NCI-H460 (cell line): ENCODE measurements around the gene QSOX2. TPM values are rescaled to one million over a fixed set of nuclear protein-coding genes. Genes with fewer than 3 reads are reported as not detected.
"Not testable (repeated sequence)": the region's sequence is repeated elsewhere in the genome, so short reads cannot be mapped to it uniquely, and the experiment has no call there.

ENCODE experiments used
- DNase-seq: peaks from one replicate; pipeline ENCODE4 v3.0.0-alpha.2; 2016; ENCODE audit warnings: low read depth; ENCODE audit errors: extremely low read depth
- total RNA-seq: library from RNA; depleted of rRNA; stranded (reverse); fragments of >200 nt; shearing (Covaris generic); gene quantifications from 2 replicates; pipeline ENCODE4 v1.2.3, GENCODE V29; 2014

QSOX2 gene
- total RNA-seq, 1 experiment from 2014 or later: 26.3 TPM

DNA sequence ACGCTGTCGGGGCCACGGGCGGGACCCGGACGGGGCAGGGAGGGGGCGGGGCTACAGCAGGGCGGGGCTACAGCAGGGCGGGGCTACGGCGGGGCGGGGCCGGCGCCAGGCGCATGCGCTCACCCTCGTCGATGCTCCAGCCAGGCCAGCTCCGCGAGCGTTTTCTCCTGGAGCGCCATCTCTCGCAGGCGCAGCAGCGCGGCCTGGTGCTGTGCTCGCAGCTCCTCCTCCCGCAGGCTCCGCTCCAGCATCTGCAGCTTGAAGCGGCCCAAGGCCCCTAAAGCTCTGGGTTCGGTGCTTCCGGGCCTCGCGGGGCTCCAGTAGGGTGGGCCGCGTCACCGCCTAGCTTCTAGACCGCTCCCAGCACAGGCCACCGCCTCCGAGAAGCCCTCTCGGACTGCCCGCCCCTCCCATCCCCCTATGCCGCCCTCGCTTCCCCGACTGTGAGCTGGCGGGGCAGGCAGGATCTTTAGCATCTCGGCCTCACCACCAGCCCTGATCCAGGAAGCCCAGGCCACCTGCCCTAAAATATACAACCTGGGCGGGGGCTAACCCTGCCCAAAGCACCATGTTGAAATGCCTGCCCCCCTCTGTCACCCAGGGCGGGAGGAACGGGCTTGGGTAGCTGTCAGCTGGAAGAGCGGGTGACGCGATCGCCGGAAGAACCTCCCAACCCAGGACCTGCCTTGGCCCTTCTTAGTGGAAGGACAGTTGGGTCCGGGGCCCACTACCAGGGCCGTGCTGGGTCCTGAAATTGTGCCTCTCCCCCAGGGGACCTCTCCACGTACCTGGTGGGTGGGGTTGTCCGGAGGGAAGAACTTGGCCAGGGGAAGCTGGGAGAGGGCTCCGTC, 21.9 kb upstream of the QSOX2 start:
- DNase-seq: peak; percentile 83

- not testable (repeated sequence) for DNase-seq
Measured at GRCh38 chr9:136266641-136267040, 21.0 kb upstream of the QSOX2 start.

GRCh38 chr9:136265561-136266355, 20.1 kb upstream of the QSOX2 start:
- DNase-seq: no peak

GRCh38 chr9:136264441-136265405, 19.1 kb upstream of the QSOX2 start:
- no peak for DNase-seq

GRCh38 chr9:136264031-136264430, 18.4 kb upstream of the QSOX2 start:
- no peak for DNase-seq

DNA sequence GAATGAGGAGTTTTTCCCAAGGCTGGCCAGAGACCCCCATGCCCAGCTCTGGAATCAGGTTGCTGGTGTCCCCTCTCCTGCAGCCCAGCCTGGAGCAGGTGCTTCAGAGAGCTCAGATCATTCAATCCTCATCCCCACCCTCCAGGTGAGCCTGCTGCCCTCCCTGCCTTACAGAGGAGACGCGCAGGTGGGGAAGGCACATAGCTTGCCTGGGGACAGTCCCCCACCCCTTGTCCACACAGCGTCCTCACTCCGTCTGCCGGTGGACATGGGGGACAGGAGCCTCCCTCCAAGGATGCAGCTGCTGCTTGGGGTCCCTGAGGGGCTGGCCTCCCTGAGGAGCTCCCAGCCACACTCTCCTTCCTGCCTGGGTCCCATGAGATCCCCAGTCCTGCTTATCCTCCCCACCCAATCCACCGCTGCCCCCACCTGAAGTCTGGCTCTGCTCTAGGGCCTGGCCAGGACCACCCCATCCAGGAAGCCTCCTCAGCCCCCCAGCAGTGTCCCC, 17.1 kb upstream of the QSOX2 start:
- no peak for DNase-seq

DNA sequence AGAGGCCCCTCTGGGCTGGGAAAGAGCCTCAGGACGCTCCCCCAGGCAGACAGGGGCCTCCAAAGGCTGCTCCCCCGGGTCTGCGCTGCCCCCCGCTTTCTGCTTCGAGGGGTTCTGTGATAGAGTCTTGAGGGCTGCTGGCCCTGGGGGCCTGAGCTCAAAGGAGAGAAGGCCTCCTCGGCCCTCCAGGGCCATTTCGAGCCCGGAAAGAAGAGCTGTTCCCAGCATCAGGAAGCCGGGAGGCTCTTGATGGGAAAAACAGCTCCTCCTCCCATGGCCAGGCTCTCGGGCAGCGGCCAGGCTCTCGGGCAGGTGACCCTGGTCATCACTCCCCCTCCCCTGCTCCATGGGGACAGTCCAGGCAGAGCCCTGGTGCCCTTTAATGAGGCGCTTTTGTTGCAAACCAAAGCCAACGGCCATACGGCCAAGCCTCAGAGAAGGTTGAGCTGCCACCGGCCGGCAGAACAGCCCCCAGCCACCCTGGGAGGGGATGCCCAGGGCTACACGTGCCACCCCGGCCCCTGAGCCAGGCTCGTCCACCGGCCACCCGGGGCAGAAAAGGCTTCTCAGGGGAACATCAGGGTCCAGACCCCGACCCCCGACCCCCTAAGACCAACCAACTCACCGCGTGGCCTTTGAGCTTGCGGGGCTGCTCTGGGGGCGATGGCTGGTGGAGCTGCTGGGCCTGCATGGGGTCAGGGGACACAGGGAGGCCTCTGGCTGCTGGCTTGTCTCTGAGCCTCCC, 16.2 kb upstream of the QSOX2 start:
- no peak for DNase-seq

DNA sequence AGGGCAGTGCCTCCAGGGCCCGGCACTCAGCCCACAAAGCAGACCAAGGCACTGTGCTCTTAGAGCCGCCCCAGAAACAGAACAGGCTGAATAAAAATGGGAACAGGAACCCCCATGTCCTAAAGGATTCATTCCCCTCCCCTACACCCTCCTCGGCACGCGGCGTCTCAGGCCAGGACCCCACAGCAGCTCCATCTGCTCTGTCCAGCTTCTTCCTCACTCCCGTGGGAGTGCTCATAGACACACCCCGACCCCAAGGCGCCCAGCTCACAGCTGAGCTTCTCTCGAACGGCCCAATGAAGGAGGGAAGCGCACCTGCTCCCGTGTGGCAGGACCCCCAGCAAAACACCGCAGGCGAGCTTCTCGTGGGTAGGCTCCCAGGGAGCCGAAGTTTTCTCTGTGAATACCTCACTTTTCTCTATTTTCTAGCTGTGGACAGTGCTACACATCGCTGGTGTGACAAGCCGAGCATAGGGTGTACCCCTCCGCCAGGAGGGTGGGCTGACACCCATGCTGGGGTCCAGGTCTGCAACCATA, 15.4 kb upstream of the QSOX2 start:
- DNase-seq: no peak

DNA sequence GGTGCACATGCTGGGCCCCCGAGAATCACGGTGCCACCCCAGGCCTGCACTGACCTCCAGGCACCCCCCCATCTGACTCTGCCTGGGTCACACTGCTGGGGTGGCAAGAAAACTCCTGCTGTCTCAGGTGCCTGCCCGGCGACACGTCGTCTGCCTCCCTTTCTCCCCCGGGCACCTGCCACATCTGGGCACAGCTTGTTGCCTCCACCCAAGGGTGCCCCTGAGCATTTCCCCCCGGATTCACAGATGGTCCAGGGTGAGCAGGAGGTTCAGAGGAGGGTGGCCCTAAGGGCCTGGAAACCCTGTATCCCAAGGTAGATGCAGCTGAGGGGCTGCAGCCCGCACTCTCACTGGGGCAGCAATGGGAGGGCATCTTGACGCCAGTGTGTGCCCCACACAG, 14.9 kb upstream of the QSOX2 start:
- DNase-seq: no peak

GRCh38 chr9:136259836-136260235, 14.2 kb upstream of the QSOX2 start:
- no peak for DNase-seq

DNA sequence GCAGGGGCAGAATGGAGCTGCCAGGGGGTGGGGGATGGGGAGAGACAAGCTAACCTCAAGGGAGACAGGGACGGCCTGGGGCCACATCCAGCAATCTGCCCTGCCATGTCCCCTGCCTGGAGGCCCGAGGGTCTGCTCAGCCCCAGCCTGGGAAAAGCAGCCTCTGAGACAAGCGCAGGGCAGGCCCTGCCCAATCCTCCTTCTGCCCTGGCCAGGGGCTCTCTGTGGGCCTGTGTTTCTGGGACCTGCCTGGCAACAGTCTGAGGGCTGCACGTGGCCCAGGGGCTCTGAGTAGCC, 13.9 kb upstream of the QSOX2 start:
- no peak for DNase-seq

DNA sequence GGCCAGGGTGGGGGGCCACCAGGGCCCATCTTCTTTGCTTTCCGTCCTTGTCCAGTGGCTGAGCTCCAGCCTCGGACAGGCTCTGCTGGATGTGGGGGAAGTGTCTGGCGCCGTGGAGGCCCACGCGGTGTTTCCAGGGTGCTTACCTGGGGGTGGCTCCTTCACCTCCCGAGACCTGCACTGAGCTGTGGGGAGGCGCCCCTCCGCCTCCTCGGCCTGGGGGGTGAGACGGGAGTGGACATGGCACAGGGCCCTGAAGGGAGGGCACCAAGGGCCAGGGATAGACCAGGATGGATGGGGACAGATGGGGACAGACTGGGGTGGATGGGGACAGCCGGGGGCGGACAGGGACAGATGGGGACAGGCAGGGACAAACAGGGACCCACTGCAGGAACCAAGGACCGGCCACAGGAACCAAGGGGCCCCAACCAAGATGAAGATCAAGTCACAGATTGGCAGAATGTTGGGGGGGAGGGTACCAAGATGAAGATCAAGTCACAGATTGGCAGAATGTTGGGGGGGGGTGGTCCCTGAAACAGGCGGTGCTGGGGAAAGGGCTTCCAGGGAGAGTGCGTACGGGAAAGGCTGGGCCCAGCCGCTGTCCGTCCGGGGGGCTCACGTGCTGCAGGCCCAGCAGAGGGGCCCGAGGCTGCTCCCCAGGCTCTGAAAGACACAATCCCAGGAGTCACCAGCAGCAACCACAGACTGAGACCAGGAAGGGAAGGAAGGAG, 13.3 kb upstream of the QSOX2 start:
- DNase-seq: no peak

DNA sequence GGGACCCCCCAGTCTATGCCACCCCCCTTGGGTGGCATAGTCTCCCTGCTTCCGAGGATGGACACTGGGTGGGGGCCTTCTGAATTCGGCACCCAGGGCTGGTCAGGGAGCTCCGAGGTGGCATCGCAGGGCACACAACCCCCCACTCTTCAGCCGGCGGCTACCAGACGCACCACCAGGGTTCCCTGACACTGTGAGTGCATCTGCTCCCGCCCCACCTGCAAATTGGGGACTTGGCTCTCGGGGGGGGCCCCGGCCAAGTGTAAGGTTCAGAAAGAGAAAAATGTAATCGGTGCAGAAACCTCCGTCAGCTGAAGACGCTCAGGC, 12.7 kb upstream of the QSOX2 start:
- no peak for DNase-seq

DNA sequence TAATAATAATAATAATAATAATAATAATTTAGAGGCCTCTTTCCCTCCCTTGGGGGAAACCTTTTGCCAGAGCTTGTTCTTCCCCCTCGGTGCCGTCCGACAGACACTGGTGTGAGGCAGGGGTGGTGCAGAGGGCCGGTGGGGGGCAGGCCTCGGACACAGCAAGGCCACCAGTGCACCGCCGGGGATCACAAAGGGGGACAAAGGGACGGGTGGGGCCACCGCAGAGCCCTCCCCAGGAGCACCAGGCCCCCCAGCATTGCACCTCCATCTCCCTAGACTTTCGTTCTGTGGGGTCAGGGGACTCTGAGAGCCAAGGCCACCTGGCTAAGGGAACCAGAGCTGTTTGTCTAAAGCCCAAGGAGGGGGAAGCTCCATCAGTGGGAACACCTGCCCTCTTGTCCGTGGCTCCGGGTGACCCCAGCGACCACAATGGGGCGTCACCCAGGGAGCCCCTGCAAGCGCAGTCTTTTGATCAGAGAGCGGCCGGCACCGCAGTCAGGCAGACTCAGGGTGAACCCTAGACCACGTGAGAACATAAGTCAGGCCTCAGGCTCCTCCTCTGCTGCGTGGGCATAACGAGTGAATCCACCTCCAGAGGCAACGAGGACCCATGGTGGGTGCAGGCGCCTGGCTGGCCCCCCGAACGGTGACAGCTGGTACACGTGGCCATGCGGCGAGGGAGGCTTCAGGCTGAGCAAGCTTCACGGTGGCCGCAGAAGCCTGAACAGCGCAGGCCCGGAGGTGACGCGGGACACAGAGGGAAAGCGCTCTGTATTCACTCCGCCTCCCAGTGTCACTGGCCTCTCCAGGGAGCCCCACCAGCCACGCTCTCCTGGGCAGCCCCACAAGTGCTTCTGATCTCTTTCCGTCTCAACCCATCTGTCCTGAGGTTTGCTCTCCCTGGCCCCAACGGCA, 12.0 kb upstream of the QSOX2 start:
- DNase-seq: no peak

- DNase-seq: no peak
Measured at GRCh38 chr9:136255896-136256890, 10.6 kb upstream of the QSOX2 start.

DNA sequence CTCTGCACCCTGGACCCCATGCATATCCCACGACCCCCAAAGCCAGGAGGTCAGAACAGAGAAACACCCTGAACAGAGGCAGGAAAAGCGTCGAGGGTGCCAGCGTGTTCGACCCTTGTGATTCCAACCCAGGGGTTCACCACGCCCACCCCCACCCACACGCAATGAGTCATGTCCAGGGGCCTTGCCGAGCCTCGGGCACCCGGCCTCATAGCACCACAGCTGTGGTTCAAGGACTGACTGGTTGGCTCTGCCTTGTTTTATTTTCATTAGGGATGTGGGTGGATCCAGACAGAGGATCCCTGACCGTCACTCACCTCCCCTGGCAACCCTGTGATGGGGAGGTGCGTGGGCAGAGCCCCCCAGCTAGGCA, 9.5 kb upstream of the QSOX2 start:
- DNase-seq: no peak
